ENCODE measurements around the gene RASGRF1.
"Not testable (repeated sequence)": the region's sequence is repeated elsewhere in the genome, so short reads cannot be mapped to it uniquely, and the experiment has no call there.

GRCh38 chr15:79111404-79111803 is 20.8 kb upstream of the RASGRF1 start:
- not testable (repeated sequence) for TF ChIP-seq POLR2A, CTCF (IDR thresholded peaks at IDR 0.05)
